ENCODE results near the gene MCOLN2.
A peak's percentile ranks its signal among the peaks of the same experiment; 100 is the strongest.

Gene MCOLN2

GRCh38 chr1:84896279-84896678, 100.6 kb downstream of the MCOLN2 start:
- DNase-seq (ENCODE audit: low read depth): no peak

GRCh38 chr1:84892705-84893618, 104.0 kb downstream of the MCOLN2 start, which contains the start of gene LPAR3:
LPAR3 (minus strand) TSS chr1:84893206; CDS start chr1:84866120, 27,086 bp downstream.
- peak; percentile 28 for DNase-seq (ENCODE audit: low read depth)

GRCh38 chr1:84890566-84890965, 106.3 kb downstream of the MCOLN2 start:
- DNase-seq (ENCODE audit: low read depth): no peak

GRCh38 chr1:84889437-84889836, 107.5 kb downstream of the MCOLN2 start:
- no peak for DNase-seq (ENCODE audit: low read depth)

- no peak for DNase-seq (ENCODE audit: low read depth)
Measured at GRCh38 chr1:84888753-84889152, 108.2 kb downstream of the MCOLN2 start.

- no peak for DNase-seq (ENCODE audit: low read depth)
Measured at GRCh38 chr1:84887261-84887934, 109.5 kb downstream of the MCOLN2 start.

GRCh38 chr1:84885469-84885868, 111.4 kb downstream of the MCOLN2 start:
- DNase-seq (ENCODE audit: low read depth): no peak

GRCh38 chr1:84884671-84885389, 112.1 kb downstream of the MCOLN2 start:
- no peak for DNase-seq (ENCODE audit: low read depth)

- no peak for DNase-seq (ENCODE audit: low read depth)
Measured at GRCh38 chr1:84883286-84883685, 113.6 kb downstream of the MCOLN2 start.

GRCh38 chr1:84877592-84877991, 119.3 kb downstream of the MCOLN2 start:
- DNase-seq (ENCODE audit: low read depth): no peak

- DNase-seq (ENCODE audit: low read depth): no peak
Measured at GRCh38 chr1:84876353-84876752, 120.6 kb downstream of the MCOLN2 start.
